Vagina (tissue), 2 donors: ENCODE measurements around the gene FLYWCH1. TPM values are rescaled to one million over a fixed set of nuclear protein-coding genes. Genes with fewer than 3 reads are reported as not detected.
"Not testable (repeated sequence)": the region's sequence is repeated elsewhere in the genome, so short reads cannot be mapped to it uniquely, and the experiment has no call there.

ENCODE experiments used
- DNase-seq, 2 donors: peaks; one replicate each; pipeline ENCODE4 v3.0.0-alpha.2; 2017; ENCODE audit errors: extremely low spot score in 2 of 2
- H3K27ac ChIP-seq: fragments of 200-600 bp; sonication (generic); one replicate; pipeline ENCODE4 v1.5.1; 2019
- H3K27me3 ChIP-seq: fragments of 200-600 bp; sonication (generic); one replicate; pipeline ENCODE4 v1.5.1; 2019
- H3K36me3 ChIP-seq, 2 donors: fragments of 200-600 bp; sonication (generic); one replicate each; pipeline ENCODE4 v1.5.1; 2017 to 2019
- H3K4me1 ChIP-seq: fragments of 200-600 bp; sonication (generic); one replicate; pipeline ENCODE4 v1.5.1; 2019
- H3K4me3 ChIP-seq, 2 donors: fragments of 200-600 bp; sonication (generic); 1 replicate in 1 of 2; 2 replicates in 1 of 2; pipeline ENCODE4 v1.5.1; 2016 to 2019
- H3K9me3 ChIP-seq: fragments of 200-600 bp; sonication (generic); one replicate; pipeline ENCODE4 v1.5.1; 2019
- CTCF ChIP-seq, 3 experiments: fragments of 450-650 bp in 2 of 3; fragments of 200-600 bp in 1 of 3; sonication (generic) in 1 of 3; IDR thresholded peaks; one replicate each; pipeline ENCODE4 v1.5.1; 2017 to 2019; ENCODE audit warnings: antibody characterized with exemption in 3 of 3, mild to moderate bottlenecking in 2 of 3, moderate library complexity in 2 of 3
- POLR2A ChIP-seq, 2 donors: fragments of 450-650 bp; IDR thresholded peaks; one replicate each; pipeline ENCODE4 v1.6.1; 2017; ENCODE audit warnings: antibody characterized with exemption in 2 of 2, mild to moderate bottlenecking in 2 of 2, moderate library complexity in 2 of 2
- POLR2AphosphoS5 ChIP-seq, 2 donors: sonication (generic); formaldehyde crosslinking; IDR thresholded peaks; one replicate each; pipeline ENCODE4 v1.9.0; 2017; ENCODE audit warnings: antibody characterized with exemption in 2 of 2, mild to moderate bottlenecking in 2 of 2, low read depth in 1 of 2; ENCODE audit not compliant: insufficient read depth in 1 of 2
- intact Hi-C: fragments of 100-400 bp; cut with DNase I; formaldehyde crosslinking; loops from one replicate; pipeline ENCODE4 v1.15.1; 2023
- total RNA-seq: library from RNA; depleted of rRNA; stranded (reverse); fragments of >200 nt; gene quantifications from one replicate; pipeline ENCODE4 v1.2.3, GENCODE V29; 2016

FLYWCH1 gene
- total RNA-seq, 1 donor from 2014 or later = 32.9 TPM

DNA sequence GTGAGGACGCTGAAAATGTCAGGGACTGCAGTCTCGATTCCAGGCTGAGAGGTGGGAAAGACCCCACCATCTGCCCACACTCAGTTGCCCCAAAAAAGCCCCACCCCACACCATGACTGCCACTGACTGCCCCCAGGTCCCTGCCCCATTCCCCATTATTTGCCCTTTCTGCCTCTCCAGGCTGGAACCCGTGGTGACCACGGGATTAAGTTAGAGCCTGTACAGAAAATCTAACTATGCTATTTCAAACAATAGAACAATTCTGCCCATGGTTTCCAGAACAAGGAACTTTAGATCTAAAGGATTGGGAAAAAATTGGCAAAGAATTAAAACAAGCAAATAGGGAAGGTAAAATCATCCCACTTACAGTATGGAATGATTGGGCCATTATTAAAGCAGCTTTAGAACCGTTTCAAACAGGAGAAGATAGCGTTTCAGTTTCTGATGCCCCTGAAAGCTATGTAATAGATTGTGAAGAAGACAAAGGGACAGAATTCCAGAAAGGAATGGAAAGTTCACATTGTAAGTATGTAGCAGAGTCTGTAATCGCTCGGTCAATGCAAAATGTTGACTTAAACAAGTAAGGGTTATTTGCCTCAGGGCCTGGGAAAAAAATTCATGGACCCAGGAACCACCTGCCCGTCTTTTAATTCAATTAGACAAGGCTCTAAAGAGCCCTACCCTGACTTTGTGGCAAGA, 14.4 kb downstream of the FLYWCH1 start:
- peaks cover 0 to 14% of the 10 kb centered on the region in 2 donors for H3K36me3 ChIP-seq
- H3K4me1 ChIP-seq = peaks cover 27% of the 10 kb centered on the region
- no peak overlapping the region for H3K27ac ChIP-seq

DNA sequence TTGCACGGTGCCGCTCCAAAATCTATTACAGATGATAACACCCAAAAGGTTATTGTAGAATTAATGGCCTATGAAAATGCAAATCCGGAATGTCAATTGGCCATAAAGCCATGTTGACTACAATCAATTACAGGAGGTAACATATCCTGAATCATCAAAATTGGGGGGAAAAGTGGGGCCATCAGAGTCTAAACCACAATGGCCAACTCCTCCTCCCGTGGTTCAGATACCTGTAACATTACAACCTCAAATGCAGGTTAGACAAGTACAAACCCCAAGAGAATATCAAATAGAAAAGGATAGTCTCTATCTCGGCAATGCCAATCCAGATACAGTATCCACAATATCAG, 14.9 kb downstream of the FLYWCH1 start:
- DNase-seq = no peak
- H3K27ac ChIP-seq = no peak overlapping the region
- peaks cover 27% of the 10 kb centered on the region for H3K4me1 ChIP-seq
- peak overlapping the region; percentile 2 to 15 for H3K4me3 ChIP-seq
- no peaks in the 10 kb centered on the region for H3K9me3 ChIP-seq
- no peak for TF ChIP-seq CTCF (IDR thresholded peaks at IDR 0.05)
- no peak for TF ChIP-seq POLR2A (IDR thresholded peaks at IDR 0.05)
- no peak for TF ChIP-seq POLR2AphosphoS5 (IDR thresholded peaks at IDR 0.05; ENCODE audit: insufficient read depth in 1 of 2, low read depth in 1 of 2)
- peaks cover 0 to 14% of the 10 kb centered on the region in 2 donors for H3K36me3 ChIP-seq
- intact Hi-C loops = no loop called here
- no peaks in the 10 kb centered on the region for H3K27me3 ChIP-seq

More for the DNA sequence above, 14.4 kb downstream of the FLYWCH1 start:
- intact Hi-C loops = no loop called here
- no peaks in the 10 kb centered on the region for H3K27me3 ChIP-seq
- no peak overlapping the region for H3K4me3 ChIP-seq
- TF ChIP-seq POLR2AphosphoS5 (IDR thresholded peaks at IDR 0.05; ENCODE audit: insufficient read depth in 1 of 2, low read depth in 1 of 2) = no peak
- TF ChIP-seq POLR2A (IDR thresholded peaks at IDR 0.05) = no peak
- TF ChIP-seq CTCF (IDR thresholded peaks at IDR 0.05) = no peak
- no peaks in the 10 kb centered on the region for H3K9me3 ChIP-seq
- no peak for DNase-seq

- no peaks in the 10 kb centered on the region for H3K9me3 ChIP-seq
- H3K27ac ChIP-seq = no peak overlapping the region
- TF ChIP-seq POLR2AphosphoS5 (IDR thresholded peaks at IDR 0.05; ENCODE audit: insufficient read depth in 1 of 2, low read depth in 1 of 2) = no peak
- TF ChIP-seq CTCF (IDR thresholded peaks at IDR 0.05) = peak; percentile 91 to 100 (median 94)
- TF ChIP-seq POLR2A (IDR thresholded peaks at IDR 0.05) = no peak
- H3K4me3 ChIP-seq = peak overlapping the region; percentile 2 to 15
- intact Hi-C loops = no loop called here
- no peak for DNase-seq
- H3K27me3 ChIP-seq = no peaks in the 10 kb centered on the region
- H3K36me3 ChIP-seq = peaks cover 0 to 14% of the 10 kb centered on the region in 2 donors
- peaks cover 27% of the 10 kb centered on the region for H3K4me1 ChIP-seq
Measured at GRCh38 chr16:2927010-2927646, 15.4 kb downstream of the FLYWCH1 start.

DNA sequence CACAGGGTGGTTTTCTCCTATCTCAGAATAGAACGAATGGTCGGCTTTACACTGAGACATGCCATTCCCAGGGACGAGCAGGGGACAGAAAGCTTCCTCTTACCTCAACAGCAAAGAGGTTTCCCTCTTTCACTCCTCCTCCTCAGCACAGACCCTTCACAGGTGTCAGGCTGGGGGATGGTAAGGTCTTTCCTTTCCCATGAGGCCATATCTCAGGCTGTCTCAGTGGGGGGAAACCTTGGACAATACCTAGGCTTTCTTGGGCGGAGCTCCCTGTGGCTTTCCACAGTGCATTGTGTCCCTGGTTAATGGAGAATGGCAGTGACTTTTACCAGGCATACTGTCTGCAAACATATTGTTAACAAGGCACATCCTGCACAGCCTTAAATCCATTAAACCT, 16.4 kb downstream of the FLYWCH1 start:
- H3K4me3 ChIP-seq, H3K9me3 ChIP-seq, intact Hi-C loops, H3K27me3 ChIP-seq, H3K27ac ChIP-seq, DNase-seq: not testable (repeated sequence)
- Histone ChIP-seq H3K4me1 (peaks cover 27% of the 10 kb centered on the region), H3K36me3 (peaks cover 0 to 18% of the 10 kb centered on the region in 2 donors)

- Histone ChIP-seq H3K27me3 (no peaks in the 10 kb centered on the region), H3K27ac (no peak overlapping the region), H3K36me3 (peaks cover 0 to 24% of the 10 kb centered on the region in 2 donors), H3K4me3 (no peak overlapping the region), H3K9me3 (no peaks in the 10 kb centered on the region), H3K4me1 (peaks cover 27% of the 10 kb centered on the region)
- intact Hi-C loops = no loop called here
- no peak for TF ChIP-seq POLR2A (IDR thresholded peaks at IDR 0.05)
- no peak for TF ChIP-seq CTCF (IDR thresholded peaks at IDR 0.05)
- no peak for TF ChIP-seq POLR2AphosphoS5 (IDR thresholded peaks at IDR 0.05; ENCODE audit: insufficient read depth in 1 of 2, low read depth in 1 of 2)
- DNase-seq = no peak
Measured at GRCh38 chr16:2928796-2929195, 17.1 kb downstream of the FLYWCH1 start.
